Eye (tissue), 1 donor: Measurements from ENCODE around the gene DBN1.

Source experiments
- DNase-seq: peaks from one replicate; pipeline ENCODE4 v3.0.0-alpha.2; 2015

The DBN1 gene

DNA sequence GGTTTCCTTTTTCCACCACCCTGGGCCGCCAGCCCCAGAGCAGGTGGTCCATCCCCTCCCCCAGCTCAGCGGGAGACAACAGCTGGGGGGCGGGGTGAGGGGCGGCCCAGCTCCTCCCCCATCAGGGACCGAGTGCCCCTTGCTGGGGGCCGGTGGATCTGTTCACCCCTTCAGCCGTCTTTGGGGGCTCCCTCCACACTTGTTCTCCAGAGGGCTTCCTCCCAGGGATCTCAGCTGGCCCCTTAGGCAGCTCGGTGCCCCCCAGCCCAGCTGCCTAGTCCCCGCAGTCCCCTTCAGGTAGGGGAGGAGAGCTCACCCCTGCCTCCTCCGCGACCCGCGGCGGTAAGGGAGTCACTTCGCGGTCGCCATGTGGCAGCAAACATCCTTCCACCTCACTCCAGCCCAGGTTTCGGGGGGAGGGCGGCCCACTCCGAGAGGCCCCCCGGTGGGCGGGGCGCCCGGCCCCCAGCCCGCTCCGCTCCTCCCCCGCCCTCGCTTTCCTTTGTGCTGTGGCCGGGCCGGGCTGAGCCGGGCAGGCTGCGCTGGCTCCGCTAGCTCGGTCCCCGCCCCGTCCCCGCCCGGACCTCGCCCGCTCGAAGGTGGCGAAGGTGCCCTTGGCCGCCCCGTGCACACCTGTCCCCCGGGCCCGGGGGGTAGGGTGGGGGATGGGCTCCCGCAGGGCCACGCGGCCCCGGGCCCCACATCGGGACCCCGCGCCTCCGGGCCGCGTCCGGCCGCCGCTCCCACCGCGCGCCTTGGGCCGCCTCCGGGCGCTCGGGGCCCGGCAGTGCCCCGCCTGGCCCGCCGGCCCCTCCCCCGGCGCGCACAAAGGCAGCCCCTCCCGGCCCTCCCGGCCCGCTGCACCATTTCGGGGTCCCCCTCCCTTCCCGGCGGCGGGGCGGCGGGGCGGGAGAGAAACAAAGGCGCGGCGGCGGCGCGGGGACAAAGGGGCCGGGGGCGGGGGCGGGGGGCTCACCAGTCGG, 683 bp downstream of the DBN1 start:
- DNase-seq, result peak; percentile 84

DNA sequence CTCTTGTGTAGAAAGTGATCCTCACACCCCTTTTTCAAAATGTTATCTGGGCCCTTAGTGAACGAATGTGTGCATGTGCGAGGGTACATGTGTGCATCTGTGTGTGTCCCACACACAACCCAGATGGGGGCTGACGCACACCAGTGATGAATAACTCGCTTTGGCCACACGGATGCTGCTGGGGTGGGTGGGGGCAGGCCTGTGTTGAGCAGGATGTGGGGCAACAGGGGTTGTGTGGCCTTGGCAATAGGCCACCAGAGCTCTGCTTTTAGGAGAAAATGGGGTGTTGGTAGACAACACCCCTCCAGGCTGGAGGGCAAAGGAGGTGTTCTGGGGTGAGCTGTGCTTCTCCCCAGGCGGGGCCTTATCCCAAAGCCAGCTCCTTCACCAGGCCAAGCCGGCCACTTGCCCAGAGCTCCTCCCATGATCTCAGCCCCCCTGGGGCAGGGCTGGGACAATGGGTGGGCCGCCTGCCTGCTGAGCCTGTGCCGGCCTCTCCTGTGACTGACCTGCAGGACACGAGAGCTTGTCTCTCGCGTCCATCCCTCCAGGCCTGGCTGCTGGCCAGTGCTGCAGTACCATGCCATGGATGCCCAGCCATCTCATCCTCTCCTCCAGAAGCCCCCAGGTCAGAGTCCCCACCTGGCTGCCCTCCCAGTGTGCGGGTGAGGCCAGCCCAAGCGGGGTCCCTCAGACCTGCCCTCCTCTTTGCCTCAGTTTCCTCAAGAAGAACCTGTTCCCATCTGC, 1.7 kb downstream of the DBN1 start:
- no peak for DNase-seq

GRCh38 chr5:177470759-177471536, 2.5 kb downstream of the DBN1 start:
- DNase-seq, result no peak

DNA sequence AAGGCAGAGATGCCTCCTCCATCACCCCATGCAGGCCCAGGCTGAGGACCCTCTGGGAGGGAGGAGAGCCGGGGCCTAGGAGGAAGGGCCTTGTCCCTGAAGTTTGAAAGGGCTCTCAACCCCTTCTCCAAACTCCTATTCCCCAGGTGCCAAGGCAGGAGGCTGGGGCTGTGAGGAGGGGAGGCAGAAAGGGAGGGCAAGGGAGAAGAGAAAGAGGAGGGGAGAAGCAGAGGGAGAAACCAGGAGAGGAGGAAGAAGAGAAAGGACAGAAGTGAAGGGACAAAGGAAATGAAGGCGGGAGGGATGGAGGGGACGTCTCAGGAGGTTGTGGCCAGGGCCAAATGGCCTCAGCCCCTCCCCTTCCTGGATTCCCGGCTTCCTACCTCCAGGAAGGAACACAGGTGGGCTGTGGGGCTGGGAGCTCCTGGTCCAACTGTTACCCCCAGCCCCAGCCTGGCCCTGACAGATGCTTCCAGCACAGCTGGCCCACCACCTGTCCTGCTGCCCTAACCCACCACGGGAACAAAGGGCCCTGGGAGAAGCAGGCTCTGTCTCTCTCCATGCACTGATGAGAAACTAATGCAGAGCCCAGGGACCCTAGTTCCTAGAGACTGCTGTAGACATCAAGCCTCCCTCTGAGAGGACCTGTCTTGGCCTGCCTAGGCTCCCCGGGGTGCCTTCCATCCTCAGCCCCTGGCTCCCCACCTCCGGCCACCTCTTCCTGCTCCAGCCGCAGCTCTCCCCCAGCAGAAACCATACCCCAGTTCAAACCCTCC, 3.5 kb downstream of the DBN1 start:
- peak; percentile 34 for DNase-seq

- peak; percentile 74 for DNase-seq
Measured at GRCh38 chr5:177468685-177469628, 4.5 kb downstream of the DBN1 start.

DNA sequence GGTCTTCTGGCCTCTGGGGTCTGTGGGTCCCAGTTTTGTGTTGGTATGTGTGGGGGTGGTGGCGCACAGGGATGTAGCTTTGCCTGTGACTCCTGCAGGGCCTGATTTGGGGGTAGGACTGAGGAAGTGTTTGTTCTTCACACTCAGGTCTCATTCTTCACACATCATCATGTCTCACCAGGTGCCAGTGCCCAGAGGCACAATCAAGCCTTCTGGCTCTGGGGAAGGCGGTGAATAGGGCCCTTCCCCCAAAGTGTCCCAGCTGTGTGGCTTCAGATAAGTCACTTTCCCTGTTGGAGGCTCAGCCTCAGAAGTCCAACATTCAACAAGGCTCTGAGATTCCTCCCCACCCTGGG, 5.1 kb downstream of the DBN1 start:
- no peak for DNase-seq

DNA sequence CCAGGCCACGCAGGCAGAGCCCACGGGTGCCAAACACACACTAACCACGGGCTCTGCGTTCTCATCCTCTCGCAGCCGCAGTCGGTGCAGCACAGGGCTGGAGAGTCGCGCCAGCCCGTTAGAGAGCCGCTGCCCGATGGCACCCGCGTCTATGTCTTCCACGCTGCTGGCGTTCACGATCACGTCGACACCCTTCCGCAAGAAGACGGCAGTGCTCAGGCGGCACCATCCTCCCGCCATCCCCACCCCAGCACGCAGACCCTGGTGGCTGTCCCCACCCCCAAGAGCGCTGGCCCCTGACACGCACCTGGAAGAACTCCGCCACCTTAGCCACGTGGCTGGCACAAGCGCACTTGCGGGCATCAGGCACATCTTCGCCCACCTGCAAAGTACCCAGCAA, 6.0 kb downstream of the DBN1 start:
- DNase-seq, result no peak

DNA sequence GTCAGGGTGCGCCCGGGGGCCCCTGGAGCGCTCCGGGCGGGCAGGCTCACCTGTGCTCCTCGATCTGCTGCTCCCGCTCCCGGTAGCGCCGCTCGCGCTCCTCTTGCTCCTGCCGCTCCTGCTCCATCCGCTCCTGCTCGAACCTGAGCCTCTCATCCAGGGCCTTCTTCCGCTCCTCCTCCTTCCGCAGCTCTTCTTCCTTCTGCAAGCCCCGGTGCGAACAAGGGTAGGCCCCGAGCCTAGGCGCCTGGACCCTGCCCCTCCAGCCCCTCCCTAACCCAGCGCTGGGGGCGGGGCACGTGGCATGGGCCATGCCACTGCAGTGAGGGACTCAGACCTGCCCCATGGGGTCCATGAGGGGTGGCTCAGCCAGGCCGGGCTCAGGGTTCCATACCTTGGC, 6.6 kb downstream of the DBN1 start:
- no peak for DNase-seq

GRCh38 chr5:177465044-177465443, 8.4 kb downstream of the DBN1 start:
- no peak for DNase-seq

GRCh38 chr5:177462021-177462670, 11.3 kb downstream of the DBN1 start:
- DNase-seq, result no peak

GRCh38 chr5:177459819-177460628, 13.4 kb downstream of the DBN1 start:
- DNase-seq, result no peak

DNA sequence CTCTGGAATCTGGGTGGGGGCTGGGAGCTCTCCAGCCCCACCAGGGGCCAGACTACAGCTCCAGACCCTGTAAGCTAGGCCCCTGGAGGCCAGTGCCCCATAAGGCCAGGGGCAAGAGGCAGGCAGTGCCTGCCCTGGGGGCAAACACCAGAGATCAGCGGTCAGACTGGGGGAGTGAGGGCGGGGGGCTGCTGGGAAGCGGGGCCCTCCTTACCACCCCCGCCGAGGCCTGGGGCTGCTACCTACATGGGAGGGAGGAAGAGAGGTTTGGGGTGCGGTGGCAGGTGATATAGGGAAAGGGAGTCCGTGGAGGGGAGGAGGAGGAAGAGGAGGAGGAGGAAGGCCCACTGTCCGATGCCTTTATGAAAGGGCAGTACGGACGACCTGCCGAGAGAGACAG, 14.1 kb downstream of the DBN1 start:
- DNase-seq, result no peak

- DNase-seq, result peak; percentile 57
Measured at GRCh38 chr5:177458912-177459350, 14.5 kb downstream of the DBN1 start.

GRCh38 chr5:177457852-177458681, 15.4 kb downstream of the DBN1 start:
- peak; percentile 37 for DNase-seq

DNA sequence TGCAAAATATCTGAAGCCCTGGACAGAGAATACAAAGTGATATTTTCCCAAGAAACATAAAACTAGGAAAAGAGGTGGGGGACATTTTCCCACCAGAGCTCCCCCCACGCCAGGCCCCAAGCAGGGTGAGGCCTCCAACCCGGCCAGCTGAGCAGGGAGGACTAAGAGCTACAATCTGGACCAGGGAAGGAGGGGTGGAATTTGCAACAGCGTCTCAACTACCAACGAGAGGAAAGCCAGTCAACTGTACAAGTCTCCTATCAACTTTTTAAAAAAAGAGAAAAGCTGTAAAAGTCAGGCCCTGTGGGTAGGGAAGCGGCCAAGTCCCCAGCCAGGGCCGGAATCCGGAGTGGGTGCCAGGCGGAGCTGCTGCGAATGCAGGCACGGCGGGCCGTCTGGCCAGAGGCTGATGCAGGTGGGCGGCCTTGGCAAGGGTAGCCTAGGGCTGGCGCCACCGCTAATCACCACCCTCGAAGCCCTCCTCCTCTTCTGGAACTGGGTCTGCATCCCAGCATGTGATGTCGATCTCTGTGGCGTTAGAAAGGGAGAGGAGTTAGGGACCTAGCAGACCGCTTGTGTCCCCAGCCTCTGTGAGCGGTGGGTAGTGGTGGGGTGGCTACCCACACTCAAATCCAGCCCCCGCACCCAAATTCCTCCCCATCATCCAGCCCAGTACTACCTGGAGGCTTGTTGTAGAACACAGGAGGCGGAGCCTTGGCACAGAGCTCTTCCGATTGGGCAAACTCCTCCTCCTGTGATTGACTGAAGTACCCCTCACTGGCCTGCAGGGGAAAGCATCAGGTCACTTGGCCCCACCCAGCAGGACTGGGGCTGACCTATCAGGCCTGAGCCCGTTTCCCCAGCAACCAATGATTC, 16.2 kb downstream of the DBN1 start:
- peak; percentile 97 for DNase-seq

- no peak for DNase-seq
Measured at GRCh38 chr5:177456591-177456964, 16.9 kb downstream of the DBN1 start.

GRCh38 chr5:177455661-177456590, 17.5 kb downstream of the DBN1 start:
- DNase-seq, result peak; percentile 97
